ENCODE results near the gene HECTD2. TPM values are rescaled to one million over a fixed set of nuclear protein-coding genes. Genes with fewer than 3 reads are reported as not detected.
"Not testable (repeated sequence)": the region's sequence is repeated elsewhere in the genome, so short reads cannot be mapped to it uniquely, and the experiment has no call there.

Gene HECTD2
- total RNA-seq, 1 donor from 2014 or later: 27.6 TPM

- TF ChIP-seq, protein P1, sequence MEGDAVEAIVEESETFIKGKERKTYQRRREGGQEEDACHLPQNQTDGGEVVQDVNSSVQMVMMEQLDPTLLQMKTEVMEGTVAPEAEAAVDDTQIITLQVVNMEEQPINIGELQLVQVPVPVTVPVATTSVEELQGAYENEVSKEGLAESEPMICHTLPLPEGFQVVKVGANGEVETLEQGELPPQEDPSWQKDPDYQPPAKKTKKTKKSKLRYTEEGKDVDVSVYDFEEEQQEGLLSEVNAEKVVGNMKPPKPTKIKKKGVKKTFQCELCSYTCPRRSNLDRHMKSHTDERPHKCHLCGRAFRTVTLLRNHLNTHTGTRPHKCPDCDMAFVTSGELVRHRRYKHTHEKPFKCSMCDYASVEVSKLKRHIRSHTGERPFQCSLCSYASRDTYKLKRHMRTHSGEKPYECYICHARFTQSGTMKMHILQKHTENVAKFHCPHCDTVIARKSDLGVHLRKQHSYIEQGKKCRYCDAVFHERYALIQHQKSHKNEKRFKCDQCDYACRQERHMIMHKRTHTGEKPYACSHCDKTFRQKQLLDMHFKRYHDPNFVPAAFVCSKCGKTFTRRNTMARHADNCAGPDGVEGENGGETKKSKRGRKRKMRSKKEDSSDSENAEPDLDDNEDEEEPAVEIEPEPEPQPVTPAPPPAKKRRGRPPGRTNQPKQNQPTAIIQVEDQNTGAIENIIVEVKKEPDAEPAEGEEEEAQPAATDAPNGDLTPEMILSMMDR (IDR thresholded peaks at IDR 0.05; ENCODE audit: partially characterized antibody, unreplicated experiment): no peak
- H3K9me3 Mint-ChIP-seq (ENCODE audit: unreplicated experiment): peaks cover 4% of the 10 kb centered on the region
- H3K36me3 Mint-ChIP-seq (ENCODE audit: unreplicated experiment): peaks cover 11% of the 10 kb centered on the region
- peak overlapping the region; percentile 93 for H3K27ac Mint-ChIP-seq (ENCODE audit: unreplicated experiment)
- peak overlapping the region; percentile 66 for H3K4me3 Mint-ChIP-seq (ENCODE audit: unreplicated experiment)
- peaks cover 22% of the 10 kb centered on the region for H3K4me1 Mint-ChIP-seq (ENCODE audit: low read depth, unreplicated experiment)
- DNase-seq: peak; percentile 57
- peaks cover 17% of the 10 kb centered on the region for H3K27me3 Mint-ChIP-seq (ENCODE audit: unreplicated experiment)
Measured at GRCh38 chr10:91381257-91381891, 28.8 kb upstream of the HECTD2 start.

GRCh38 chr10:91385306-91386085, 24.6 kb upstream of the HECTD2 start:
- H3K9me3 Mint-ChIP-seq (ENCODE audit: unreplicated experiment): peaks cover 4% of the 10 kb centered on the region
- H3K27ac Mint-ChIP-seq (ENCODE audit: unreplicated experiment): no peak overlapping the region
- H3K27me3 Mint-ChIP-seq (ENCODE audit: unreplicated experiment): peaks cover 16% of the 10 kb centered on the region
- no peak for DNase-seq
- TF ChIP-seq, protein P1 (IDR thresholded peaks at IDR 0.05; ENCODE audit: partially characterized antibody, unreplicated experiment): no peak
- H3K4me3 Mint-ChIP-seq (ENCODE audit: unreplicated experiment): no peak overlapping the region
- no peaks in the 10 kb centered on the region for H3K36me3 Mint-ChIP-seq (ENCODE audit: unreplicated experiment)
- H3K4me1 Mint-ChIP-seq (ENCODE audit: low read depth, unreplicated experiment): peaks cover 16% of the 10 kb centered on the region

GRCh38 chr10:91389636-91390512, 20.3 kb upstream of the HECTD2 start:
- no peaks in the 10 kb centered on the region for H3K4me1 Mint-ChIP-seq (ENCODE audit: low read depth, unreplicated experiment)
- no peaks in the 10 kb centered on the region for H3K36me3 Mint-ChIP-seq (ENCODE audit: unreplicated experiment)
- no peaks in the 10 kb centered on the region for H3K9me3 Mint-ChIP-seq (ENCODE audit: unreplicated experiment)
- H3K27me3 Mint-ChIP-seq (ENCODE audit: unreplicated experiment): no peaks in the 10 kb centered on the region
- TF ChIP-seq, protein P1 (IDR thresholded peaks at IDR 0.05; ENCODE audit: partially characterized antibody, unreplicated experiment): peak; percentile 81
- no peak overlapping the region for H3K4me3 Mint-ChIP-seq (ENCODE audit: unreplicated experiment)
- DNase-seq: no peak
- no peak overlapping the region for H3K27ac Mint-ChIP-seq (ENCODE audit: unreplicated experiment)

DNA sequence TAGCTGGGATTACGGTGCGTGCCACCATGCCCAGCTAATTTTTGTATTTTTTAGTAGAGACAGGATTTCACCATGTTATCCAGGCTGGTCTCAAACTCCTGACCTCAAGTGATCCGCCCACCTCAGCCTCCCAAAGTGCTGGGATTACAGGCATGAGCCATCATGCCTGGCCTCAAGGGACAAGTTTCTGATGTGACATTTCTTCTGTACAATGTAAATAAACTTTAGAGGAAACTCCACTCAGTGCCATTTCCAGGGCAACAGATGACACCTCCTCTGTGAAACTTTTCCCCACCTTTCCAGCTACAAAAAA, 19.7 kb upstream of the HECTD2 start:
- not testable (repeated sequence) for H3K27ac Mint-ChIP-seq (ENCODE audit: unreplicated experiment); H3K27me3 Mint-ChIP-seq (ENCODE audit: unreplicated experiment); H3K9me3 Mint-ChIP-seq (ENCODE audit: unreplicated experiment); DNase-seq; H3K4me1 Mint-ChIP-seq (ENCODE audit: low read depth, unreplicated experiment); H3K36me3 Mint-ChIP-seq (ENCODE audit: unreplicated experiment); H3K4me3 Mint-ChIP-seq (ENCODE audit: unreplicated experiment)

- Mint-ChIP-seq H3K27me3 (ENCODE audit: unreplicated experiment) (peaks cover 1% of the 10 kb centered on the region), H3K9me3 (ENCODE audit: unreplicated experiment) (no peaks in the 10 kb centered on the region), H3K27ac (ENCODE audit: unreplicated experiment) (no peak overlapping the region), H3K4me1 (ENCODE audit: low read depth, unreplicated experiment) (no peaks in the 10 kb centered on the region), H3K36me3 (ENCODE audit: unreplicated experiment) (peaks cover 5% of the 10 kb centered on the region), H3K4me3 (ENCODE audit: unreplicated experiment) (no peak overlapping the region)
- TF ChIP-seq, protein P1 (IDR thresholded peaks at IDR 0.05; ENCODE audit: partially characterized antibody, unreplicated experiment): no peak
- DNase-seq: no peak
Measured at GRCh38 chr10:91391920-91392319, 18.2 kb upstream of the HECTD2 start.
